ENCODE data around the gene TRIM26. TPM values are rescaled to one million over a fixed set of nuclear protein-coding genes. Genes with fewer than 3 reads are reported as not detected.
A peak's percentile ranks its signal among the peaks of the same experiment; 100 is the strongest.

Gene TRIM26
- total RNA-seq, 2 donors from 2014 or later, result 31.9 to 66.6 TPM

DNA sequence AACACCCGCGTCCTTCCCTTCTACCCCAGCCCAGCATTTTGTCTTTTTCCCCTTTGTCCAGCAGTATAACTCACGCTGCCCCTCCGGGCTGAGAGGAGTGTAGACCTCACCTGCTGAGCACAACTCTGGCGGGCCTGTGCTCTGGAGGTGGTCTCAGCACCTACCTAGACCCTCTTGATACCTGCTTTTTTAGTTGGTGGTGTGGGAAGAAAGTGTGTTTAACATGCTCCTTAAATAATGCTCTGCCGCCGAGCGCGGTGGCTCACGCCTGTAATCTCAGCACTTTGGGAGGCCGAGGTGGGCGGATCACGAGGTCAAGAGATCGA lies 1.4 kb upstream of the TRIM26 start:
- H3K36me3 ChIP-seq (replicated peaks in 1 of 2; ENCODE audit: insufficient read depth in 1 of 2, low read depth in 2 of 2), result no peaks in the 10 kb centered on the region
- H3K4me1 ChIP-seq, result peaks cover 38% of the 10 kb centered on the region
- intact Hi-C loops (cut with DNase I), result no loop called here
- ATAC-seq, result no peak
- H3K9me3 ChIP-seq, result no peaks in the 10 kb centered on the region
- H3K27me3 ChIP-seq, result no peaks in the 10 kb centered on the region
- H3K27ac ChIP-seq, result peak overlapping the region; percentile 97 to 99 (median 98)
- WGBS, 2 donors, result 63% methylated on average over 14 of the region's 14 CpGs
- DNase-seq, result no peak
- TF ChIP-seq POLR2A (IDR thresholded peaks at IDR 0.05), result no peak
- peak overlapping the region; percentile 14 to 68 for H3K4me3 ChIP-seq

DNA sequence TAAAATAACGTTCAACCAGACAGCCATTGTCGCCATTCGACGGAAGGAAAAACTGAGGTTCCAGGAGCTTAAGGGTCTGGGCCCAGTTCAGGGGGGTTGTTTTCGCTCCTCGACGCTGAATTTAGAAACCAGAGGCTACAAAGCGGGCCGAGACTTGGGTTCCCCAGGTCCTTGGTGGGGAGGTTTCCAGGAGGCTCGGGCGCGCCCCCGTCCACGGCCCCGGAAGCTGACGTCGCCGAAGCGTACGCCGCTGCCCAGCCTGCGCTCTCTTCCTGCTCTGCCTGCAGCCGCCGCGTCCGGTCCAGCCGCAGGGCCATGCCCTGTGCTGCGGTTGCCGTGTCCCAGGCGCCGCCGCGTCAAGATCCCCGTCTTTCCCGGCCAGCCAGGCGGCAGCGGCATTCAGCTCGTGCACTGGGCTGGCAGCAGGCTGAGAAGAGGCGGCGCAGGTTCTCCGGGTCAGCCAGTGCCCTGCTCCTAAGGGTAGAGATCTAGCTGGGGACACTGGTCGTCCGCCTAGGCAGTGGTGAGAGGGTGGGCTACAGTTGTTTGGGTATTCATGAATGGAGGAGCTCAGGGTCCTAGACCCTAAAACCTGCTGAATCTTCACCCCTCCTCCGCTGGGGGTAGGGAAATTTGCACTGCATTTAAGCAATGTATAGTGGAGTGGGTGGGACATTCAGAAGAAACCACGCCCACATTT lies 901 bp upstream of the TRIM26 start:
- DNase-seq, result peak; percentile 85 to 88 (median 88)
- WGBS, 2 donors, result 0 to 4% methylated on average over 5 to 45 of the region's 45 CpGs

DNA sequence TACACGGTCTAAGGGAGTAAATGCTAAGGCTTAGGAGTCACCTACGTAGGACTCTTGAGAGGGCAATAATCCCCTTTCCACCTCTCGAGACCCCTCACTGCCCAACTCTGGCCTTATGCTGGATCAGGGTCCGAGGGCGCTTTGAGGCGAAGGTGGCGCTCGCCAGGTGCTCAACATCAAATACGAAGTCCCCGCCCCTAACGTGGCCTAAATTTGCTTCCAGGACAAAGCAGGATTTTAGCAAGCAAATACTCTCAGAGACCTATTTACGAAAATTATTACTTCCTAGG lies 406 bp upstream of the TRIM26 start:
- no peak for DNase-seq
- H3K4me1 ChIP-seq, result peaks cover 40% of the 10 kb centered on the region
- no peaks in the 10 kb centered on the region for H3K36me3 ChIP-seq (replicated peaks in 1 of 2; ENCODE audit: insufficient read depth in 1 of 2, low read depth in 2 of 2)
- WGBS, 2 donors, result 0 to 1% methylated on average over 10 to 12 of the region's 12 CpGs
- TF ChIP-seq, protein P1, sequence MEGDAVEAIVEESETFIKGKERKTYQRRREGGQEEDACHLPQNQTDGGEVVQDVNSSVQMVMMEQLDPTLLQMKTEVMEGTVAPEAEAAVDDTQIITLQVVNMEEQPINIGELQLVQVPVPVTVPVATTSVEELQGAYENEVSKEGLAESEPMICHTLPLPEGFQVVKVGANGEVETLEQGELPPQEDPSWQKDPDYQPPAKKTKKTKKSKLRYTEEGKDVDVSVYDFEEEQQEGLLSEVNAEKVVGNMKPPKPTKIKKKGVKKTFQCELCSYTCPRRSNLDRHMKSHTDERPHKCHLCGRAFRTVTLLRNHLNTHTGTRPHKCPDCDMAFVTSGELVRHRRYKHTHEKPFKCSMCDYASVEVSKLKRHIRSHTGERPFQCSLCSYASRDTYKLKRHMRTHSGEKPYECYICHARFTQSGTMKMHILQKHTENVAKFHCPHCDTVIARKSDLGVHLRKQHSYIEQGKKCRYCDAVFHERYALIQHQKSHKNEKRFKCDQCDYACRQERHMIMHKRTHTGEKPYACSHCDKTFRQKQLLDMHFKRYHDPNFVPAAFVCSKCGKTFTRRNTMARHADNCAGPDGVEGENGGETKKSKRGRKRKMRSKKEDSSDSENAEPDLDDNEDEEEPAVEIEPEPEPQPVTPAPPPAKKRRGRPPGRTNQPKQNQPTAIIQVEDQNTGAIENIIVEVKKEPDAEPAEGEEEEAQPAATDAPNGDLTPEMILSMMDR (IDR thresholded peaks at IDR 0.05), result no peak
- intact Hi-C loops (cut with DNase I), result no loop called here
- no peak for ATAC-seq
- H3K4me3 ChIP-seq, result peak overlapping the region; percentile 14 to 68
- H3K27ac ChIP-seq, result peak overlapping the region; percentile 97 to 99 (median 98)
- H3K27me3 ChIP-seq, result no peaks in the 10 kb centered on the region
- no peaks in the 10 kb centered on the region for H3K9me3 ChIP-seq

More for the DNA sequence above, 901 bp upstream of the TRIM26 start:
- Histone ChIP-seq H3K4me3 (peak overlapping the region; percentile 14 to 68), H3K9me3 (no peaks in the 10 kb centered on the region), H3K36me3 (replicated peaks in 1 of 2; ENCODE audit: insufficient read depth in 1 of 2, low read depth in 2 of 2) (no peaks in the 10 kb centered on the region), H3K4me1 (peaks cover 39% of the 10 kb centered on the region), H3K27ac (peak overlapping the region; percentile 97 to 99 (median 98)), H3K27me3 (no peaks in the 10 kb centered on the region)
- intact Hi-C loops (cut with DNase I), result no loop called here
- TF ChIP-seq POLR2A (IDR thresholded peaks at IDR 0.05), result peak; percentile 87 to 90 (median 88)
- TF ChIP-seq, protein P1 (IDR thresholded peaks at IDR 0.05), result peak in 1 of 7 experiments; percentile 3
- peak; percentile 82 for ATAC-seq

DNA sequence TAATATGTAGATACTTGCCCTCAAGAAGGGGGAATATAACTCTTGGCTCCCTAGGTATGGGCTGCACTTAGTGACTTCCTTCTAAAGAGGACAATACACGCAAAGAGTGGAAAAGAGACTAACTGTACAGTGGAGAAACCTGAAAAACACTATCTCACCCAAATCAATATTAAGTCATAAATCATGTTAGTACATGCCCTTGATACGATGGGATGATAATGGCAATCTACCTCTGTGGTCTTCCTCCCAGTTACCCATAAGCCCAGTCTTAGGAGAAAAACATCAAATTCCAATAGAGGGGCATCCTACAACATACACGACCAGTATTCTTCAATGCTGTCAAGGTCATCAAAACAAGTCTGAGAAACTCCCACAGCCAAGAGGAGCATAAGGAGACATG lies 1.3 kb downstream of the TRIM26 start:
- intact Hi-C loops (cut with DNase I), result no loop called here
- Histone ChIP-seq H3K4me3 (no peak overlapping the region), H3K27ac (peak overlapping the region in 3 of 4 donors; percentile 97 to 99 (median 97)), H3K9me3 (no peaks in the 10 kb centered on the region), H3K36me3 (replicated peaks in 1 of 2; ENCODE audit: insufficient read depth in 1 of 2, low read depth in 2 of 2) (no peaks in the 10 kb centered on the region), H3K27me3 (no peaks in the 10 kb centered on the region), H3K4me1 (peaks cover 57% of the 10 kb centered on the region)
- ATAC-seq (no peak), DNase-seq (no peak)
- TF ChIP-seq, protein P1 (IDR thresholded peaks at IDR 0.05), result no peak
- TF ChIP-seq POLR2A (IDR thresholded peaks at IDR 0.05), result no peak
- WGBS, 2 donors, result 10 to 12% methylated on average over 3 of the region's 3 CpGs

DNA sequence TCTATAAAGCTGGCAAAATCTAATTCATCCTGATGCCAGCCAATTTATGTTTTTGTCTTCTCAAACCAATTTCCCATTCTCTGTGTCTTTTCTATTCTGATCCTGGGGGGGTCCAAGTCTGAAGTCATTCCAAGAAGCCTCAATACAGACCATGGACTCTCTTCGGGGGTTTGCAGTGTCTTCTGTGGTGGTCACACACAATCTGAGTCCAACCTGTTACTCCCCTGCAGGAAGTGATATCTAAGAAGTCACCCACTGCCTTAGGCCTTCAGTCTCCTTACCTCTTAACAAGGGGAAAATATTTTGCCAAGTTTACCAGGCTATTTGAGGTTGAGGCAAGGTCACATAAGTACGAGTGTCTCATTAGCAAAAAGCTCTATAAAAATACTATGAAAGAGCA lies 1.9 kb downstream of the TRIM26 start:
- no peak for DNase-seq
- H3K4me1 ChIP-seq, result peaks cover 63% of the 10 kb centered on the region
- peak overlapping the region in 2 of 4 donors; percentile 97 to 99 for H3K27ac ChIP-seq
- TF ChIP-seq POLR2A (IDR thresholded peaks at IDR 0.05), result no peak
- TF ChIP-seq, protein P1 (IDR thresholded peaks at IDR 0.05), result no peak
- no peaks in the 10 kb centered on the region for H3K27me3 ChIP-seq
- no peaks in the 10 kb centered on the region for H3K36me3 ChIP-seq (replicated peaks in 1 of 2; ENCODE audit: insufficient read depth in 1 of 2, low read depth in 2 of 2)
- H3K4me3 ChIP-seq, result no peak overlapping the region
- H3K9me3 ChIP-seq, result no peaks in the 10 kb centered on the region
- whole genome bisulfite sequencing, 2 donors, result 33 to 35% methylated on average over 2 of the region's 2 CpGs
- intact Hi-C loops (cut with DNase I), result no loop called here
- ATAC-seq, result no peak
